HepG2 (cell line): ENCODE data around the gene HSPB2.

Experiments
- BRCA1 ChIP-seq: sonication (generic); formaldehyde crosslinking; IDR thresholded peaks from 2 replicates; pipeline ENCODE4 v1.4.0; 2020; ENCODE audit warnings: missing genetic modification reagents
- FOXJ3 ChIP-seq: sonication (generic); formaldehyde crosslinking; IDR thresholded peaks from 2 replicates; pipeline ENCODE4 v1.4.0; 2020; ENCODE audit warnings: missing genetic modification reagents, mild to moderate bottlenecking, borderline replicate concordance
- POLR2A ChIP-seq, 2 experiments: IDR thresholded peaks; 2 replicates each; pipeline ENCODE4 v1.6.1; 2011; ENCODE audit warnings: low read depth in 2 of 2, low read length in 2 of 2, mild to moderate bottlenecking in 1 of 2, moderate library complexity in 1 of 2; ENCODE audit not compliant: insufficient read depth in 1 of 2
- SETDB1 ChIP-seq: sonication (generic); formaldehyde crosslinking; IDR thresholded peaks from 2 replicates; pipeline ENCODE4 v1.5.1; 2020; ENCODE audit warnings: missing genetic modification reagents, mild to moderate bottlenecking, borderline replicate concordance
- TCF12 ChIP-seq, 2 experiments: fragments of 450-650 bp in 1 of 2; sonication (generic) in 1 of 2; formaldehyde crosslinking in 1 of 2; IDR thresholded peaks; 2 replicates each; pipeline versions ENCODE4 v1.6.1 to v1.8.0; 2017 to 2022; ENCODE audit warnings: antibody characterized with exemption in 1 of 2, mild to moderate bottlenecking in 1 of 2, missing genetic modification reagents in 1 of 2, moderate library complexity in 1 of 2
- ZFP36 ChIP-seq: fragments of 150-350 bp; IDR thresholded peaks from 2 replicates; pipeline ENCODE4 v1.6.1; 2018; ENCODE audit warnings: borderline replicate concordance, low read length, low read depth; ENCODE audit not compliant: partially characterized antibody
- ZSCAN29 ChIP-seq: sonication (generic); formaldehyde crosslinking; conservative IDR thresholded peaks from 2 replicates; pipeline ENCODE4 v1.4.0; 2020; ENCODE audit warnings: mild to moderate bottlenecking, missing genetic modification reagents

DNA sequence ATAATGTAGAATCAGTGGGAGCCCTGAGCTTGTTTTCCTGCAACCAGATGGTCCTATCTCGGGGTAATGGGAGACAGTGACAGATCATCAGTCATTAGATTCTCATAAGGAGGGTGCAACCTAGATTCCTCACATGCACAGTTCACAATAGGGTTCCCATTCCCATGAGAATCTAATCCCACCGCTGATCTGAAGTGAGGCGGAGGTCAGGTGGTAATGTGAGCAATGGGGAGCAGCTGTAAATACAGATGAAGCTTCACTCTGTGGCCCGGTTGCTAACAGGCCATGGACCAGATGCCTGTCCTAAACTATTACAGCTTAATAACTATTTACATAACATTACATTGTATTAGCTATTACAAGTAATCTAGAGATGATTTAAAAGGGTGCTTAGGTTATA lies 41.6 kb downstream of the HSPB2 start:
- TF ChIP-seq SETDB1 = no peak
- no peak for TF ChIP-seq BRCA1 (CRISPR knock-in tag)
- TF ChIP-seq TCF12 (IDR thresholded peaks at IDR 0.05) = no peak
- TF ChIP-seq TCF12 (CRISPR knock-in tag; IDR thresholded peaks at IDR 0.05) = no peak
- no peak for TF ChIP-seq FOXJ3
- TF ChIP-seq ZSCAN29 = no peak
- no peak for TF ChIP-seq ZFP36
- TF ChIP-seq POLR2A (IDR thresholded peaks at IDR 0.05; ENCODE audit: insufficient read depth in 1 of 2, low read depth in 2 of 2, low read length in 2 of 2) = no peak
